ENCODE measurements around the gene CCSER1.

The CCSER1 gene

GRCh38 chr4:90922174-90922573 is 795.0 kb downstream of the CCSER1 start:
- no peak for DNase-seq (ENCODE audit: low spot score)

GRCh38 chr4:90926957-90927356 is 799.8 kb downstream of the CCSER1 start:
- DNase-seq (ENCODE audit: low spot score): no peak
- no peak for TF ChIP-seq CTCF (IDR thresholded peaks at IDR 0.05; ENCODE audit: extremely low read depth, missing control alignments)

More at GRCh38 chr4:90922174-90922573, 795.0 kb downstream of the CCSER1 start:
- no peak for TF ChIP-seq CTCF (IDR thresholded peaks at IDR 0.05; ENCODE audit: extremely low read depth, missing control alignments)

GRCh38 chr4:90943311-90943710 is 816.1 kb downstream of the CCSER1 start:
- TF ChIP-seq CTCF (IDR thresholded peaks at IDR 0.05; ENCODE audit: extremely low read depth, missing control alignments): no peak
- no peak for DNase-seq (ENCODE audit: low spot score)

- no peak for TF ChIP-seq CTCF (IDR thresholded peaks at IDR 0.05; ENCODE audit: extremely low read depth, missing control alignments)
- DNase-seq (ENCODE audit: low spot score): no peak
These were observed 819.8 kb downstream of the CCSER1 start for GRCh38 chr4:90946945-90947344.

- no peak for TF ChIP-seq CTCF (IDR thresholded peaks at IDR 0.05; ENCODE audit: extremely low read depth, missing control alignments)
- DNase-seq (ENCODE audit: low spot score): no peak
These were observed 823.2 kb downstream of the CCSER1 start for GRCh38 chr4:90950385-90950841.

- no peak for DNase-seq (ENCODE audit: low spot score)
- TF ChIP-seq CTCF (IDR thresholded peaks at IDR 0.05; ENCODE audit: extremely low read depth, missing control alignments): no peak
These were observed 823.8 kb downstream of the CCSER1 start for GRCh38 chr4:90951037-90951436.

- no peak for DNase-seq (ENCODE audit: low spot score)
- no peak for TF ChIP-seq CTCF (IDR thresholded peaks at IDR 0.05; ENCODE audit: extremely low read depth, missing control alignments)
These were observed 831.2 kb downstream of the CCSER1 start for GRCh38 chr4:90958256-90958895.
